Muscle layer of duodenum (tissue), 2 donors: ENCODE results near the gene TMEM185A.
"Not testable (repeated sequence)": the region's sequence is repeated elsewhere in the genome, so short reads cannot be mapped to it uniquely, and the experiment has no call there.

Experiments used
- H3K27ac ChIP-seq: one replicate; pipeline ENCODE4 v1.7.0; 2013; ENCODE audit warnings: mild to moderate bottlenecking, low read length
- H3K27me3 ChIP-seq: one replicate; pipeline ENCODE4 v1.7.0; 2013; ENCODE audit warnings: low read depth, mild to moderate bottlenecking, control low read depth, low read length
- H3K36me3 ChIP-seq, 2 donors: one replicate each; pipeline ENCODE4 v1.7.0; 2013; ENCODE audit warnings: low read length in 2 of 2, control low read depth in 1 of 2, mild to moderate bottlenecking in 1 of 2; ENCODE audit not compliant: insufficient read depth in 2 of 2, control insufficient read depth in 1 of 2
- H3K4me1 ChIP-seq, 2 donors: one replicate each; pipeline ENCODE4 v1.7.0; 2013; ENCODE audit warnings: low read length in 2 of 2, mild to moderate bottlenecking in 2 of 2, control low read depth in 1 of 2, moderate library complexity in 1 of 2; ENCODE audit not compliant: insufficient read depth in 2 of 2, control insufficient read depth in 1 of 2
- H3K4me3 ChIP-seq, 2 donors: one replicate each; pipeline ENCODE4 v1.7.0; 2013; ENCODE audit warnings: low read length in 2 of 2, low read depth in 1 of 2, mild to moderate bottlenecking in 1 of 2
- H3K9me3 ChIP-seq, 2 donors: one replicate each; pipeline ENCODE4 v1.7.0; 2013; ENCODE audit warnings: low read length in 2 of 2, control low read depth in 1 of 2, mild to moderate bottlenecking in 1 of 2; ENCODE audit not compliant: control insufficient read depth in 1 of 2
- donor health status: healthy.

The TMEM185A gene

DNA sequence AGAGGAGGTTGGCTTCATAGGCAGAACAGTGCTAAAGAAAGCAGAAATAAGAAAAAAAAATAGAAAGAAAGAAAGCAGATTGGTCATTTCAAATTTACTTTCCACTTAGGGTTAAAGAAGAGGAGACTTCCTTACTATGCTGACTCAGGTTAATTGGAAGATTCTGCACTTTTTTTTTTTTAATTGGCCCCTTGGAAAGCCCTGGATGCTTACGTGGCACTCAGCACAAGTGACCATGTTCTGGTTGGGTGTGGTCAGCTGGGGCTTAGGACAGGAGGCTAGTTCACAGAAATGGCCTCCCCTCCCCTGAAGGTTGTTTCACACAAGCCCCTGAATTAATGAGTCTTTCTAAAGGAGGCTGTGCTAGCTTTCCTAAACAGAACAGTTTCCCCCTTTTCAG lies 58.8 kb downstream of the TMEM185A start:
- H3K4me1 ChIP-seq, result no peaks in the 10 kb centered on the region
- no peaks in the 10 kb centered on the region for H3K36me3 ChIP-seq
- no peak overlapping the region for H3K4me3 ChIP-seq
- no peak overlapping the region for H3K27ac ChIP-seq
- H3K9me3 ChIP-seq, result no peaks in the 10 kb centered on the region
- H3K27me3 ChIP-seq, result no peaks in the 10 kb centered on the region

DNA sequence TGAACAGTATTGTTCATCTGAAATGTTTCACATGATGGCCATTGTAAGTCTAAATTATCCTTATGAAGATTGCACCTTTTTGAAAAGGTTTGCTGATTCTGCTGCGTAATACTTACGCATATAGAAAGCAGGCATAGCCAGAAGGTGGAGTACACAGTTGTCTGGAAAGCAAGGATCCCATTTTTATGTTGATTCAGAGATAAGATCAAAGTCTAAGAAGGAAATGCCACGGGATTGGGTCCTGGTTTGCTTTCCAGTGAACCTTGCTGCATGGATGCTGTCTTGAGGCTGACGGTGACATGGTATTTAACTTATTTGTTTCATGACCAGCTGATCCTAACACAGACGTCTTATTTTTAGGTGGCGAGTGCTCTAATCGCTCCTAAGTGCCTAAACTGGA lies 59.8 kb downstream of the TMEM185A start:
- H3K36me3 ChIP-seq, result no peaks in the 10 kb centered on the region
- H3K27ac ChIP-seq, result no peak overlapping the region
- no peak overlapping the region for H3K4me3 ChIP-seq
- no peaks in the 10 kb centered on the region for H3K27me3 ChIP-seq
- no peaks in the 10 kb centered on the region for H3K4me1 ChIP-seq
- H3K9me3 ChIP-seq, result no peaks in the 10 kb centered on the region

DNA sequence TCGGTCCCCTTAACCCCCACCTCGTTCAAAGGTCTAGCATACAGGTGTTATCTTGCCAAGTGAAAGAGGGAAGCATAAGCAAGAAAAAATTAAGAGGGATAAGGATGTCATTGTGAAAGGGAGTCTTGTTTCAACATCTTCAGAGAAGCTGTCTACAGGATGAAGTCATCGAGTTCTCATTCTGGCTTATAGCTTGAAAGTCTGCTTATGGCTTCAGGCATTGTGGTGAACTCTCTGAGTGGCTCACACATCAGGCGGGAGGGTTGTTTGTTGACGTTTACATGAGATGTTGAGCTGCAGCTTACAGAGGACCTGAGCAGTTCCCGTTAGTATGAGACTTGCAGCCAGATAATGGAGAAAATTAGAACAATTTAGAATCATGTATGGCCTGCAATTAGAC lies 60.9 kb downstream of the TMEM185A start:
- H3K27ac ChIP-seq, result no peak overlapping the region
- H3K4me1 ChIP-seq, result no peaks in the 10 kb centered on the region
- no peaks in the 10 kb centered on the region for H3K9me3 ChIP-seq
- H3K27me3 ChIP-seq, result no peaks in the 10 kb centered on the region
- no peaks in the 10 kb centered on the region for H3K36me3 ChIP-seq
- H3K4me3 ChIP-seq, result no peak overlapping the region

DNA sequence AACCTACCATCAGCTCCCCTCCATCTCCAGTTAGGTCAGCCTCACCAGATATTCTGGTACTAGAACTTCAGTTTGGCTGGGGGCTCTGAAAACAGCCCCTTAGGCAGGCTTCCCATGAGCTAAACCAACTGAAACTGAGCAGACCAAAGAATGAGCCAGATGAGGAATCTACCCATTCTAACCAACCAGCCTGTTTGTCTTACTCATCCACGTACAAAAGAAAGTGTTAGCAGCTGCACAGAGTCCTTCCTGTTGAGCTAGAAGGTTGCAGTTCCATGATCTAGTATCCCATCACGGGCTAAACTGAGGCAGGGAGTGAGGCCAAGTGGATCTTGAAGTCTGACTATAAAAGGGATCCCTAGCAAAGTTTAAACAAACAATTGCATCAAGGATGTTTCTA lies 61.8 kb downstream of the TMEM185A start:
- no peaks in the 10 kb centered on the region for H3K4me1 ChIP-seq
- no peaks in the 10 kb centered on the region for H3K27me3 ChIP-seq
- H3K9me3 ChIP-seq, result no peaks in the 10 kb centered on the region
- no peaks in the 10 kb centered on the region for H3K36me3 ChIP-seq
- no peak overlapping the region for H3K4me3 ChIP-seq
- no peak overlapping the region for H3K27ac ChIP-seq

DNA sequence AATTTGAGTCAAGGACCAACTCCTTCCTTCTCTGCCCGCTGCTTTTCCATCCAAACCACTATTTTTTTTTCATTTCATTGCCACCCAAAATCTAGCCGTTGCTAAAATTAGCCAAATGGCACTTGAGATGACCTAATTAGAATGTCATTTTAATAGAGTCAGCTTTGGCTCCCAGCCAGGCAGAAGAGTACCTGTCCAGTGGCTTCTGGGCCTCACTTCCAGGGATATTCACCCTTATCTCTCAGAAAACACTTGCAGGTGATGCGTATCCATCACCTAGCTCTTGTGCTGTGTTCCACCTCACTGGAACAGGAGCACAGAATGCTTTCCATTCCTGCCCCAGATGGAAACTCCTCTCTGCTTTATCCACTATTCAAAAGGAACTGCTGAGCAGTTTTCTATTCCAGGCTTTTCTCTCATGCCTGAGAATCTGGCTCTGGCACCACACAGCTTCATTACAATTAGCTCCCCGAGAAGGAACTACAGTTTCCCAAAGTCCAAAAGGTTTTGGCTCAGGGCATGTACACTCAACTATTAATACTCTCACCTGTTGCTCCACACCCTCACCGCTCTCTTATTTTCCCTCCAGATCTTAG lies 62.8 kb downstream of the TMEM185A start:
- Histone ChIP-seq H3K27ac (no peak overlapping the region), H3K4me3 (no peak overlapping the region), H3K36me3 (no peaks in the 10 kb centered on the region), H3K4me1 (no peaks in the 10 kb centered on the region), H3K27me3 (no peaks in the 10 kb centered on the region), H3K9me3 (no peaks in the 10 kb centered on the region)

DNA sequence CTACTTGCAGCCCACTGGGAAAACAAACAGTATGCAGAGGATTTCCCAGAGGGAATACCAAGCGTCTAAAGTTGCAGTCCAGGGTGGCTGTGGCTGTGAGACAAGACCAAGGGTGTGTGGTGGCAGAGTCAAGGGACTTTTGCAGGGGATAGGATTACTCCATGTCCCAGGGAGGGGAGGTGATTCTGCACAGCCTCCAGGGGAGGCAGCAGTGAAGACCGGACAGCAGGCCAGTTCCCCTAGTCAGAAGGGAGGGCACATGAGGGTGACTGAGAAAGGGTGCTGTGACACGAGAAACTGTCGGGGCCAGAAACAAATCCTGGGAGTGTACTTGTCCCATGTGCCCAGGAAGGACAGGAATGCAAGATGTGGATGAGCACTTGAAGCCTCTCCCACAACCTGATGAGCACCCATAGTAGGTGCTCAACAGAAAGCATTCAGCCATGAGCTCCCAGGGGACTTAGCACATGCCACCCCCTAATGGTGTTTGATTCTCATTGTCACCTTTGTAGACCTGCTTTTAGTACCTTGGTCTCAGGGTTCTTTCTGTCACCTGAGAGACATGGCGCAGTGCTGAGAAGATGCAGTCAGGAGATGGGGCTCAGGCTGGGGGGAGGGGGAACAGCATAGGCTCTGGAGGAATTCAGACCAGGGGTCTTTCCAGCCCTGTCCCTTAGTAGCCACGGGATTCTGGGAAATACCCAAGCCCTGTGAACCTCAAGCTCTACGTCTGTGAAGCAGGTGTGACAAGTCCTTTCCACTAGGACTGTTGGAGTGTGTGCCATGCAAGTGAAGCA lies 63.8 kb downstream of the TMEM185A start:
- H3K36me3 ChIP-seq, result no peaks in the 10 kb centered on the region
- H3K27me3 ChIP-seq, result no peaks in the 10 kb centered on the region
- H3K4me3 ChIP-seq, result no peak overlapping the region
- no peaks in the 10 kb centered on the region for H3K9me3 ChIP-seq
- no peak overlapping the region for H3K27ac ChIP-seq
- H3K4me1 ChIP-seq, result no peaks in the 10 kb centered on the region

DNA sequence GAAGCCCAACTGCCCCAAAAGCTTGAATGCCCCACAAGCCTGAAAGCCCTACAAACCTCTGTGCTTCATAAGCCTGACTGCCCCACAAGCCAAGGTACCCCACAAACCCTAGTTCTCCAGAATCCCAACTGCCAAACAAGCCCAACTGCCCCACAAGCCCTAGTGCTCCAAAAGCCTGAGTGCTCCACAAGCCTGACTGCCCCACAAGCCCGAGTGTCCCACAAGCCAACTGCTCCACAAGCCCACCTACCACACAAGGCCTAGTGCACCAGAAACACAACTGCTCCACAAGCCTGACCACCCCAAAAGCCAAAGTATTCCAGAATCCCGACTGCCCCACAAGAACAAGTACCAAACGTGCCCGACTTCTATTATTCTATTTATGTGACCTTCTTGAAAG lies 68.2 kb downstream of the TMEM185A start:
- no peaks in the 10 kb centered on the region for H3K27me3 ChIP-seq
- H3K36me3 ChIP-seq, result no peaks in the 10 kb centered on the region
- no peak overlapping the region for H3K27ac ChIP-seq

DNA sequence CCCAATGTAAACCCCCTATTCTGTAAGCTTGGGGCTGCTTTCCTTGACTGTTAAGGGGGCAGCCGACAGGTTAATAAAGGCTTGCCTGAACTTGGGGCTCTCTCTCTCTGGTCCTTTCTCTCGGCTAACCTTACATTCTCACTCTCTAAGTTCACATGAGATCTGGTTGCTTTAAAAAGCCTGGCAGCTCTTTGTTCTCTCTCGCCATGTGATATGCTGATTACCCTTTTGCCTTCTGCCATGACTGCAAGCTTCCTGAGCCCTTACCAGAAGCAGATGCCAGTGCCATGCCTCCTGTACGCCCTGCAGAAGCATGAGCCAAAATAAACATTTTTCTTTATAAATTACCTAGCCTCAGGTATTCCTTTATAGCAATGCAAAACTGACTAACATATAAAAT lies 76.3 kb downstream of the TMEM185A start:
- not testable (repeated sequence) for H3K4me3 ChIP-seq, H3K9me3 ChIP-seq, H3K27me3 ChIP-seq, H3K27ac ChIP-seq, H3K4me1 ChIP-seq, H3K36me3 ChIP-seq

More for the DNA sequence above, 68.2 kb downstream of the TMEM185A start:
- no peaks in the 10 kb centered on the region for H3K4me1 ChIP-seq
- H3K9me3 ChIP-seq, result no peaks in the 10 kb centered on the region
- no peak overlapping the region for H3K4me3 ChIP-seq

DNA sequence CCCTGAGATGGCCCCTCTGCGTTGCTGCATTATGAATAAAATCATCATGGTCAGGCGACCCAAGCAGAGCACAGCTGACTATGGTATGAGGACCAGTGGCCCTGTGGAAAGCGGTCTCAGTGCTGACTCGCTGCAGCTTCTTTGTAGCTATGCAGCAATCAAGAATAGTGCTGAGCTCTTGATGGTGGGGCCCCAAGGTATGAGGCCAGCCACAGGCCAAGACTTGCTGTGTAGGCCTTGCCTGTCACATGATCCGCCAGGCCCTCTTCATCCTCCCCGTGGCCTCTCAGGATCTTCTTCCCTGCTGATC lies 79.7 kb downstream of the TMEM185A start:
- not testable (repeated sequence) for H3K27me3 ChIP-seq, H3K4me3 ChIP-seq, H3K9me3 ChIP-seq, H3K27ac ChIP-seq, H3K4me1 ChIP-seq, H3K36me3 ChIP-seq

DNA sequence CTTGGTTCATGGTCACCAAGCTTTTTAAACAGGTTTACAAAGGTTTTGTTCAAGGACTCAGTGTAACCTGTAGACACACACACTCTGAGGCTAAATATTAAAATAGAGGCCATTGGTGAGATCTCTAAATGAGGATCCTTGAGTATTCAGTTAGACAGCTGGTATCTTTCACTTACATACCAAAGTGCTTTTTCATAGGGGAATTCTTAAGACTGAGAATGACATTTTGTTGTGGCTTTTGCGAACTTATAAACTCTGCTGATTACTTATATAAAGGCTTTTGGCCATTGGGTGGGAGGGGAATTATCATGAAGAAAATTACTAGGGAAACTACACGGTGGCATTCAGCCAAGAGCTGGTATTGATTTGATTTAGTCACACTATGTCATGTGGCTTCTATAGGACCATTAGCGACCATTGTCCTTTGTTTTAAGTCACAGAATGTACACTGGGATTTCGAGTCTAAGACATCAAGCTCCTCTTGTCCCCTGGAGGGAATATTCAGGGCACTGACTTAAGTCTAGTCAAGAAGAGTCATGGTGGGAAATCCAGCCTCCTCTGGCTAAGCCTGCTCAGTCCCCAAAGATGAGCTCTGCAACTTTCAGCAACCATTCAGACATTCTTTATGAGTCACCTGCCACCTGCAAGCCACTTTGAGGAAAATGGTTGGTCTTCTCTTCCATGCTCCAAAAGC lies 80.2 kb downstream of the TMEM185A start:
- not testable (repeated sequence) for H3K9me3 ChIP-seq, H3K27ac ChIP-seq, H3K36me3 ChIP-seq, H3K27me3 ChIP-seq, H3K4me1 ChIP-seq, H3K4me3 ChIP-seq

DNA sequence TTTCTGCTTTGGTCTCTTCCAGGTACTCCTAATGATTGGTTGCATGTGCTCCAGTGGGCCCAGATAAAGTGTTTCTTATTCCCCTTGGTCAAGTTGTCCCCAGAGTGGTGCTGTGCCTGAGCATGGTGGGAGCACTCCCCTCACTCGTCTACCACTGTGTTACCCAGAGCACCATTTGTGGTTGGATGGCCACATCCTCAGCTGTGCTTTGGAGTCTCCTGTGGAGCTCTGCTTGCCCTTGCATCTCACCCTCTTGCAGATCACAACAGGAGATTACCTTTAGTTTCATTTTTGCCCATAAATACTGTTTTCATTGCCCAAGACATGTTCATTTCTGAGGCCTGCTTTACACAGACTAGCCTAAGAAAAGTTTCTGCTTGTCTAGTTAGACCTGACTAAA lies 81.1 kb downstream of the TMEM185A start:
- H3K27me3 ChIP-seq, H3K9me3 ChIP-seq, H3K4me3 ChIP-seq, H3K4me1 ChIP-seq, H3K27ac ChIP-seq, H3K36me3 ChIP-seq: not testable (repeated sequence)

DNA sequence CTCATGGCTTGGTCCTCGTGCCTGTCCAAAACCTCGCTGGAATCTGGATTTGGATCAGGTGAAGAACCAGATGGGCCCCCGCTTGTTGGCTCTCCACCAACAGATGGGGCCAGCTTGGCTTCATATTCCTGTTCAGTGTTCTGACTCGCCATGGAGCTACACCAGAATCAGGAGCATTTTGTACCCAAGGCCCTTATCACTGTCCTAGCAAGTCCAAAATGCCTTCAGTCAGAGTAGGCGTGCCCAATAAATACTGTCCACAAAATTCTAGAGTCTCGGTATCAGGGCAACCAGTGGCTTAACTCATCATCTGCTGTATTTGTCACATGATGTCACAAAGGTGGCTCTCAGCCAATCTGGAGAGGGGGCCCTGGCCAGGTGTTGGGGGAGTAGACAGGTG lies 81.9 kb downstream of the TMEM185A start, which contains the start of gene HSFX3:
Gene HSFX3 (minus strand): TSS at position 224 of the 400 bp plus-strand sequence. CDS start 72 bp downstream, at position 152.
- not testable (repeated sequence) for H3K4me3 ChIP-seq, H3K4me1 ChIP-seq, H3K27me3 ChIP-seq, H3K36me3 ChIP-seq, H3K9me3 ChIP-seq, H3K27ac ChIP-seq
